Mesenchymal stem cell (in vitro differentiated cells and primary cell): Measurements from ENCODE around the gene ATP8B3.

Experiments
- DNase-seq: peaks from one replicate; pipeline ENCODE4 v3.0.0-alpha.2; 2013
- H2AFZ ChIP-seq: one replicate; pipeline ENCODE4 v1.6.1; 2013; ENCODE audit warnings: low read depth, mild to moderate bottlenecking, control low read depth, inconsistent platforms, low read length, moderate library complexity
- H2AK5ac ChIP-seq: 2 replicates; pipeline ENCODE4 v1.6.1; 2013; ENCODE audit warnings: low read length, moderate library complexity, mild to moderate bottlenecking, inconsistent platforms; ENCODE audit not compliant: severe bottlenecking
- H2BK120ac ChIP-seq: one replicate; pipeline ENCODE4 v1.6.1; 2013; ENCODE audit warnings: low read depth, mild to moderate bottlenecking, inconsistent platforms, low read length, moderate library complexity
- H2BK12ac ChIP-seq, 2 experiments: one replicate each; pipeline ENCODE4 v1.6.1; 2013; ENCODE audit warnings: inconsistent platforms in 2 of 2, low read length in 2 of 2, mild to moderate bottlenecking in 2 of 2, moderate library complexity in 2 of 2, control low read depth in 1 of 2
- H2BK15ac ChIP-seq: one replicate; pipeline ENCODE4 v1.6.1; 2013; ENCODE audit warnings: mild to moderate bottlenecking, low read depth, inconsistent platforms; ENCODE audit not compliant: poor library complexity, severe bottlenecking
- H2BK5ac ChIP-seq: 2 replicates; pipeline ENCODE4 v1.6.1; 2013; ENCODE audit warnings: low read depth, mild to moderate bottlenecking, low read length, control low read depth, inconsistent platforms; ENCODE audit not compliant: poor library complexity, severe bottlenecking
- H3K14ac ChIP-seq, 2 experiments: one replicate each; pipeline ENCODE4 v1.6.1; 2013; ENCODE audit warnings: inconsistent platforms in 2 of 2, low read length in 2 of 2, control low read depth in 1 of 2, mild to moderate bottlenecking in 1 of 2, moderate library complexity in 1 of 2
- H3K18ac ChIP-seq, 2 experiments: one replicate each; pipeline ENCODE4 v1.6.1; 2013; ENCODE audit warnings: inconsistent platforms in 2 of 2, low read length in 2 of 2, control low read depth in 1 of 2, low read depth in 1 of 2, mild to moderate bottlenecking in 1 of 2
- H3K23ac ChIP-seq, 2 experiments: one replicate each; pipeline ENCODE4 v1.6.1; 2013; ENCODE audit warnings: inconsistent platforms in 2 of 2, low read length in 2 of 2, mild to moderate bottlenecking in 2 of 2, moderate library complexity in 2 of 2, control low read depth in 1 of 2
- H3K27ac ChIP-seq: 2 replicates; pipeline ENCODE4 v1.5.1; 2013; ENCODE audit warnings: mild to moderate bottlenecking, moderate library complexity, low read length, control low read depth, inconsistent platforms; ENCODE audit not compliant: poor library complexity, severe bottlenecking
- H3K27me3 ChIP-seq, 2 experiments: 2 replicates each; pipeline versions ENCODE4 v1.6.1 to v1.7.0; 2013; ENCODE audit warnings: low read length in 2 of 2, mild to moderate bottlenecking in 2 of 2, moderate library complexity in 2 of 2, control low read depth in 1 of 2, inconsistent platforms in 1 of 2; ENCODE audit not compliant: control insufficient read depth in 1 of 2, insufficient read depth in 1 of 2
- H3K36me3 ChIP-seq, 2 experiments: 2 replicates each; pipeline versions ENCODE4 v1.6.1 to v1.7.0; 2013; ENCODE audit warnings: low read length in 2 of 2, control low read depth in 1 of 2, inconsistent platforms in 1 of 2, low read depth in 1 of 2, mild to moderate bottlenecking in 1 of 2; ENCODE audit not compliant: insufficient read depth in 2 of 2, control insufficient read depth in 1 of 2
- H3K4ac ChIP-seq, 2 experiments: one replicate each; pipeline ENCODE4 v1.6.1; 2013; ENCODE audit warnings: inconsistent platforms in 2 of 2, low read length in 2 of 2, mild to moderate bottlenecking in 2 of 2, moderate library complexity in 2 of 2, control low read depth in 1 of 2, low read depth in 1 of 2
- H3K4me1 ChIP-seq: 2 replicates; pipeline ENCODE4 v1.6.1; 2013; ENCODE audit warnings: low read depth, low read length, control low read depth; ENCODE audit not compliant: control insufficient read depth, insufficient read depth
- H3K4me2 ChIP-seq: 2 replicates; pipeline ENCODE4 v1.6.1; 2013; ENCODE audit warnings: low read length, mild to moderate bottlenecking, inconsistent platforms; ENCODE audit not compliant: poor library complexity, severe bottlenecking
- H3K4me3 ChIP-seq, 2 experiments: 2 replicates each; pipeline versions ENCODE4 v1.5.1 to v1.7.0; 2013; ENCODE audit warnings: low read length in 2 of 2, mild to moderate bottlenecking in 2 of 2, control low read depth in 1 of 2, low read depth in 1 of 2; ENCODE audit not compliant: insufficient read depth in 1 of 2
- H3K79me1 ChIP-seq: replicated peaks from 2 replicates; pipeline ENCODE4 v1.6.1; 2013; ENCODE audit warnings: mild to moderate bottlenecking, control low read depth, low read length, inconsistent platforms; ENCODE audit not compliant: poor library complexity, severe bottlenecking
- H3K9ac ChIP-seq: 2 replicates; pipeline ENCODE4 v1.7.0; 2013; ENCODE audit warnings: mild to moderate bottlenecking, low read length, moderate library complexity
- H3K9me3 ChIP-seq: 2 replicates; pipeline ENCODE4 v1.7.0; 2013; ENCODE audit warnings: mild to moderate bottlenecking, low read length; ENCODE audit not compliant: control insufficient read depth
- H4K8ac ChIP-seq: one replicate; pipeline ENCODE4 v1.6.1; 2013; ENCODE audit warnings: inconsistent platforms, mild to moderate bottlenecking, low read length, moderate library complexity
- H4K91ac ChIP-seq: one replicate; pipeline ENCODE4 v1.6.1; 2013; ENCODE audit warnings: mild to moderate bottlenecking, low read length, inconsistent platforms
- WGBS: methylation state at CpG from one replicate; pipeline ENCODE4 v1.1.7; 2013; ENCODE audit warnings: mixed read lengths; 5-methylcytosine and 5-hydroxymethylcytosine counted together

Gene ATP8B3

GRCh38 chr19:1765904-1766799 is 45.9 kb downstream of the ATP8B3 start:
- Histone ChIP-seq H3K4ac (no peak overlapping the region), H4K91ac (no peak overlapping the region), H3K4me2 (no peak overlapping the region), H2BK15ac (no peak overlapping the region), H3K9ac (no peak overlapping the region), H2BK120ac (no peak overlapping the region), H3K4me1 (peaks cover 2% of the 10 kb centered on the region), H3K36me3 (no peaks in the 10 kb centered on the region), H2BK12ac (no peak overlapping the region), H3K27ac (no peak overlapping the region), H2AK5ac (no peak overlapping the region), H3K9me3 (peaks cover 8% of the 10 kb centered on the region), H3K79me1 (no peaks in the 10 kb centered on the region), H3K27me3 (peaks cover 82 to 88% of the 10 kb centered on the region in 2 experiments), H3K14ac (no peak overlapping the region), H2AFZ (no peak overlapping the region), H2BK5ac (no peak overlapping the region), H4K8ac (no peak overlapping the region), H3K18ac (no peak overlapping the region), H3K4me3 (no peak overlapping the region), H3K23ac (no peak overlapping the region)
- 10% methylated on average over 31 of the region's 38 CpGs for WGBS
- DNase-seq, result no peak

- WGBS, result 37% methylated on average over 33 of the region's 33 CpGs
- Histone ChIP-seq H2AK5ac (no peak overlapping the region), H4K91ac (no peak overlapping the region), H3K4ac (no peak overlapping the region), H3K9ac (no peak overlapping the region), H3K4me2 (no peak overlapping the region), H2BK12ac (no peak overlapping the region), H3K4me1 (peaks cover 2% of the 10 kb centered on the region), H3K14ac (no peak overlapping the region), H3K36me3 (no peaks in the 10 kb centered on the region), H3K27me3 (peaks cover 90 to 92% of the 10 kb centered on the region in 2 experiments), H2BK120ac (no peak overlapping the region), H3K18ac (no peak overlapping the region), H3K4me3 (no peak overlapping the region), H2AFZ (no peak overlapping the region), H3K23ac (no peak overlapping the region), H3K27ac (no peak overlapping the region), H4K8ac (no peak overlapping the region), H3K9me3 (peaks cover under 1% of the 10 kb centered on the region), H2BK5ac (no peak overlapping the region), H2BK15ac (no peak overlapping the region), H3K79me1 (no peaks in the 10 kb centered on the region)
- DNase-seq, result no peak
Observed at GRCh38 chr19:1765232-1765903, 46.7 kb downstream of the ATP8B3 start.

DNA sequence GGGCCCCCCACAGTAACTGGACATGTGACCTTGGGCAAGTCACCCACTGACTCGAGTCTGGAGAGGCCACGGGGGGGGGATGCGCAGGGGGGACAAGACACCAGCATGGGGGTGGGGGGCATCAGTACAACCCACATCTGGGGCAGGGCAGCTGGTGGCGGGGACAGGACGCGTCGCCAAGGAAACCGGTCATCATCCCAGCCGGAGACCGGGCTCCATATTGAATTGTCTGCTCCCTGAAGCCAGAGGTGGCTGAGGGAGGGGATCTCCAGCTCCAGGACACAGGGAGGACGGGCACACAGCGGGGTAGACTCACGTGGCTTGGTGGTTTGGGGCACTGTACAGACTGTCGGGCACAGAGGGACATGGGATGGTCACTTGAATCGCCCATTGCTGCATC is 47.3 kb downstream of the ATP8B3 start:
- no peak overlapping the region for H2BK5ac ChIP-seq
- no peak overlapping the region for H3K4me3 ChIP-seq
- no peak for DNase-seq
- H2AFZ ChIP-seq, result no peak overlapping the region
- H3K18ac ChIP-seq, result no peak overlapping the region
- no peak overlapping the region for H3K9ac ChIP-seq
- H2BK15ac ChIP-seq, result no peak overlapping the region
- H2BK12ac ChIP-seq, result no peak overlapping the region
- H2AK5ac ChIP-seq, result no peak overlapping the region
- 27% methylated on average over 15 of the region's 15 CpGs for WGBS
- no peak overlapping the region for H2BK120ac ChIP-seq
- H3K27me3 ChIP-seq, result peaks cover 93 to 96% of the 10 kb centered on the region in 2 experiments
- no peak overlapping the region for H3K14ac ChIP-seq
- H3K9me3 ChIP-seq, result no peaks in the 10 kb centered on the region
- H3K4me1 ChIP-seq, result peaks cover 2% of the 10 kb centered on the region
- no peak overlapping the region for H3K4ac ChIP-seq
- no peaks in the 10 kb centered on the region for H3K36me3 ChIP-seq
- H3K4me2 ChIP-seq, result no peak overlapping the region
- no peaks in the 10 kb centered on the region for H3K79me1 ChIP-seq
- no peak overlapping the region for H4K8ac ChIP-seq
- H3K23ac ChIP-seq, result no peak overlapping the region
- H4K91ac ChIP-seq, result no peak overlapping the region
- H3K27ac ChIP-seq, result no peak overlapping the region
